ENCODE measurements around the gene NT5DC3.

NT5DC3 gene

GRCh38 chr12:103868215-103868614, 27.2 kb upstream of the NT5DC3 start:
- TF ChIP-seq GATA2 (IDR thresholded peaks at IDR 0.05; ENCODE audit: low read depth, low read length) (no peak), GATA3 (IDR thresholded peaks at IDR 0.05; ENCODE audit: low read depth, low read length) (no peak)

GRCh38 chr12:103865151-103865730, 24.2 kb upstream of the NT5DC3 start:
- no peak for TF ChIP-seq GATA3 (IDR thresholded peaks at IDR 0.05; ENCODE audit: low read depth, low read length)
- no peak for TF ChIP-seq GATA2 (IDR thresholded peaks at IDR 0.05; ENCODE audit: low read depth, low read length)

GRCh38 chr12:103864710-103865109, 23.7 kb upstream of the NT5DC3 start:
- TF ChIP-seq GATA3 (IDR thresholded peaks at IDR 0.05; ENCODE audit: low read depth, low read length): no peak
- no peak for TF ChIP-seq GATA2 (IDR thresholded peaks at IDR 0.05; ENCODE audit: low read depth, low read length)

- TF ChIP-seq GATA2 (IDR thresholded peaks at IDR 0.05; ENCODE audit: low read depth, low read length): no peak
- TF ChIP-seq GATA3 (IDR thresholded peaks at IDR 0.05; ENCODE audit: low read depth, low read length): no peak
These were observed 18.0 kb upstream of the NT5DC3 start for GRCh38 chr12:103858953-103859601.

- TF ChIP-seq GATA2 (IDR thresholded peaks at IDR 0.05; ENCODE audit: low read depth, low read length) (no peak), GATA3 (IDR thresholded peaks at IDR 0.05; ENCODE audit: low read depth, low read length) (no peak)
These were observed 17.3 kb upstream of the NT5DC3 start for GRCh38 chr12:103858335-103858734.

- TF ChIP-seq GATA2 (IDR thresholded peaks at IDR 0.05; ENCODE audit: low read depth, low read length): no peak
- TF ChIP-seq GATA3 (IDR thresholded peaks at IDR 0.05; ENCODE audit: low read depth, low read length): no peak
These were observed 16.1 kb upstream of the NT5DC3 start for GRCh38 chr12:103857164-103857563.

GRCh38 chr12:103855896-103856657, 15.0 kb upstream of the NT5DC3 start:
- TF ChIP-seq GATA3 (IDR thresholded peaks at IDR 0.05; ENCODE audit: low read depth, low read length): no peak
- no peak for TF ChIP-seq GATA2 (IDR thresholded peaks at IDR 0.05; ENCODE audit: low read depth, low read length)

GRCh38 chr12:103855036-103855712, 14.1 kb upstream of the NT5DC3 start:
- no peak for TF ChIP-seq GATA2 (IDR thresholded peaks at IDR 0.05; ENCODE audit: low read depth, low read length)
- no peak for TF ChIP-seq GATA3 (IDR thresholded peaks at IDR 0.05; ENCODE audit: low read depth, low read length)

GRCh38 chr12:103854372-103854973, 13.4 kb upstream of the NT5DC3 start:
- TF ChIP-seq GATA2 (IDR thresholded peaks at IDR 0.05; ENCODE audit: low read depth, low read length): no peak
- TF ChIP-seq GATA3 (IDR thresholded peaks at IDR 0.05; ENCODE audit: low read depth, low read length): no peak

- TF ChIP-seq GATA2 (IDR thresholded peaks at IDR 0.05; ENCODE audit: low read depth, low read length): no peak
- TF ChIP-seq GATA3 (IDR thresholded peaks at IDR 0.05; ENCODE audit: low read depth, low read length): no peak
These were observed 11.5 kb upstream of the NT5DC3 start for GRCh38 chr12:103852498-103852997.

- TF ChIP-seq GATA2 (IDR thresholded peaks at IDR 0.05; ENCODE audit: low read depth, low read length) (no peak), GATA3 (IDR thresholded peaks at IDR 0.05; ENCODE audit: low read depth, low read length) (no peak)
These were observed 10.1 kb upstream of the NT5DC3 start for GRCh38 chr12:103851127-103851526.

- peak; percentile 59; the same call in 1 of the 2 replicates for TF ChIP-seq GATA3 (IDR thresholded peaks at IDR 0.05; ENCODE audit: low read depth, low read length)
- TF ChIP-seq GATA2 (IDR thresholded peaks at IDR 0.05; ENCODE audit: low read depth, low read length): peak; percentile 53
These were observed 9.4 kb upstream of the NT5DC3 start for GRCh38 chr12:103850429-103850828.

GRCh38 chr12:103848917-103849491, 8.0 kb upstream of the NT5DC3 start:
- no peak for TF ChIP-seq GATA3 (IDR thresholded peaks at IDR 0.05; ENCODE audit: low read depth, low read length)
- no peak for TF ChIP-seq GATA2 (IDR thresholded peaks at IDR 0.05; ENCODE audit: low read depth, low read length)
